ENCODE data around the gene ARHGAP9. TPM values are rescaled to one million over a fixed set of nuclear protein-coding genes. Genes with fewer than 3 reads are reported as not detected.
"Not testable (repeated sequence)": the region's sequence is repeated elsewhere in the genome, so short reads cannot be mapped to it uniquely, and the experiment has no call there.

ARHGAP9 gene
- total RNA-seq, 2 donors from 2014 or later, result 3.4 to 4.2 TPM

- no peak for TF ChIP-seq CTCF (IDR thresholded peaks at IDR 0.05)
- peaks cover 0 to 29% of the 10 kb centered on the region in 2 donors for H3K4me1 ChIP-seq
- no peak overlapping the region for H3K27ac ChIP-seq
- H3K4me3 ChIP-seq, result no peak overlapping the region
- peaks cover 64% of the 10 kb centered on the region for H3K36me3 ChIP-seq
- H3K27me3 ChIP-seq, result no peaks in the 10 kb centered on the region
- no peaks in the 10 kb centered on the region for H3K9me3 ChIP-seq
- no peak for DNase-seq (ENCODE audit: low spot score)
Measured at GRCh38 chr12:57514720-57515407, 35.2 kb upstream of the ARHGAP9 start.

DNA sequence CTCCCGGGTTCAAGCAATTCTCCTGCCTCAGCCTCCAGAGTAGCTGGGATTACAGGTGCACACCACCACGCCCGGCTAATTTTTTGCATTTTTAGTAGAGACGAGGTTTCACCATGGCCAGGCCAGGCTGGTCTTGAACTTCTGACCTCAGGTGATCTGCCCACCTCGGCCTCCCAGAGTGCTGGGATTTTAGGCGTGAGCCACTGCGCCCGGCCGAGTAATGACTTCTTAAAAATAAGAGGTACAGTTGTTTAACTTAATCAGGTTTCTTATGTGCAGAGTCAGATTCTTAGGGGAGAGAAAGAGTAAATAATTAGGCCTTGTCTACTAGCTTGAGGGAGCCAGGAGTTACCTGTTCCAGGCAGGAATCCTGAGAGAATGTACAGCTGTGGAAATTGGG is 34.6 kb upstream of the ARHGAP9 start:
- H3K36me3 ChIP-seq, result peaks cover 70% of the 10 kb centered on the region
- not testable (repeated sequence) for H3K27me3 ChIP-seq; DNase-seq (ENCODE audit: low spot score); H3K4me3 ChIP-seq; H3K27ac ChIP-seq; H3K9me3 ChIP-seq
- H3K4me1 ChIP-seq, result peaks cover 0 to 26% of the 10 kb centered on the region in 2 donors

DNA sequence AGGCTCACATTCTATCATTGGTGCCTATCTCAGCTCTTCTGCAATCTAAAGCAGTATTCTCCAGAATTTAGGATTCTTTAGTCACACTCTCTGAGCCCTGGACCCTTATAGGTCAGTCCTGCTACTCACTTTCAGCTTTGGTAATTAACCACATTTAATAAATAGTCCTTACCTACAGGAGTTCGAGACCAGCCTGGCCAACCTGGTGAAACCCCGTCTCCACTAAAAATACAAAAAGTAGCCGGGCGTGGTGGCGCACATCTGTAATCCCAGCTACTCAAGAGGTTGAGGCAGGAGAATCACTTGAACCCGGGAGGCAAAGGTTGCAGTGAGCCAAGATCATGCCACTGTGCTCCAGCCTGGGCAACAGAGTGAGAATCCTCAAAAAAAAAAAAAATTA is 34.0 kb upstream of the ARHGAP9 start:
- not testable (repeated sequence) for H3K9me3 ChIP-seq; H3K27me3 ChIP-seq; DNase-seq (ENCODE audit: low spot score); H3K4me3 ChIP-seq; H3K27ac ChIP-seq
- peaks cover 70% of the 10 kb centered on the region for H3K36me3 ChIP-seq
- peaks cover 0 to 20% of the 10 kb centered on the region in 2 donors for H3K4me1 ChIP-seq

DNA sequence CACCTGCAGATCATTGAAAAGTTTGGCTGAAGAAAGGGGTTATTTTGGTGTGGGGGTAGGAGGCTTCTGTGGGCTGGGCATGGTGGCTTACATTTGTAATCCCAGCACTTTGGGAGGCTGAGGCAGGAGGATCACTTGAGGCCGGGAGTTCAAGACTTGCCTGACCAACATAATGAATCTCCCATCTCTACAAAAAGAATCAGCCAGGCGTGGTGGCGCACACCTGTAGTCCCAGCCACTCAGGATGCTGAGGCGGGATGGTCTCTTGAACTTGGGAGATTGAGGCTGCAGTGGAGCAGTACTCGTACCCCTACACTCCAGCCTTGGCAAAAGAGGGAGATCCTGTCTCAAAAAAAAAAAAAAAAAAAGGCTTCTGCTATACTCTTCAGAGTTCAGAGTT is 33.6 kb upstream of the ARHGAP9 start:
- Histone ChIP-seq H3K27ac (no peak overlapping the region), H3K27me3 (no peaks in the 10 kb centered on the region), H3K4me3 (no peak overlapping the region), H3K9me3 (no peaks in the 10 kb centered on the region), H3K4me1 (peaks cover 0 to 16% of the 10 kb centered on the region in 2 donors), H3K36me3 (peaks cover 70% of the 10 kb centered on the region)
- DNase-seq (ENCODE audit: low spot score), result no peak
- no peak for TF ChIP-seq CTCF (IDR thresholded peaks at IDR 0.05)

GRCh38 chr12:57512665-57513064 is 33.0 kb upstream of the ARHGAP9 start:
- Histone ChIP-seq H3K36me3 (peaks cover 66% of the 10 kb centered on the region), H3K4me1 (peaks cover 0 to 10% of the 10 kb centered on the region in 2 donors), H3K27ac (no peak overlapping the region), H3K9me3 (no peaks in the 10 kb centered on the region), H3K27me3 (no peaks in the 10 kb centered on the region), H3K4me3 (no peak overlapping the region)
- no peak for TF ChIP-seq CTCF (IDR thresholded peaks at IDR 0.05)
- DNase-seq (ENCODE audit: low spot score), result no peak

DNA sequence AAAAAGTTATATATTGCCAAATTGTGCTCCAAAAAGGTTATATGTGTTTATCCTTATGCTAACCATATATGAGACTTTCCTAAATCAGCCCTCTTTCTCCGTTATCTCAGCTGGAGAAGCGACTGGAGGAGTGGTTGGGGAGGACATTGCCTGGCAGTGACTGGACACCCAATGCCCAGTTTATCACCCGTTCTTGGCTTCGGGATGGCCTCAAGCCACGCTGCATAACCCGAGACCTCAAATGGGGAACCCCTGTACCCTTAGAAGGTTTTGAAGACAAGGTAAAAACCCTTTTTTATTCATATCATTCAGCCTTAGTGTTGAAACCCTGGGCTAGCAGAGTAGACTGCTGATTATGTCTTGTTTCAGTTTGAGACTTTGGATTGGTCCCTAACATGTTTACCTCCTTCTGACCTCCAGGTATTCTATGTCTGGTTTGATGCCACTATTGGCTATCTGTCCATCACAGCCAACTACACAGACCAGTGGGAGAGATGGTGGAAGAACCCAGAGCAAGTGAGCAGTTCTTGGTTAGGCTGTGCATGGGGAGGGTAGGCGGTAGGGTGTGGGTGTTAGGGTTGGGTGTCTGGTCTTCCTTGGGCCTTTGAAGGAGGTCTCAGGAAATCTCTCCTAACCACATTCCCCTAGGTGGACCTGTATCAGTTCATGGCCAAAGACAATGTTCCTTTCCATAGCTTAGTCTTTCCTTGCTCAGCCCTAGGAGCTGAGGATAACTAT is 32.1 kb upstream of the ARHGAP9 start:
- no peak for TF ChIP-seq CTCF (IDR thresholded peaks at IDR 0.05)
- H3K27me3 ChIP-seq, result no peaks in the 10 kb centered on the region
- no peak overlapping the region for H3K4me3 ChIP-seq
- H3K4me1 ChIP-seq, result peaks cover 0 to 1% of the 10 kb centered on the region in 2 donors
- no peaks in the 10 kb centered on the region for H3K9me3 ChIP-seq
- peaks cover 57% of the 10 kb centered on the region for H3K36me3 ChIP-seq
- H3K27ac ChIP-seq, result no peak overlapping the region
- DNase-seq (ENCODE audit: low spot score), result no peak
